Prostate gland (tissue), 2 donors: ENCODE data around the gene ADAM29. TPM values are rescaled to one million over a fixed set of nuclear protein-coding genes. Genes with fewer than 3 reads are reported as not detected.

Experiments used
- DNase-seq: peaks from one replicate; pipeline ENCODE4 v3.0.0-alpha.2; 2019; ENCODE audit warnings: low spot score
- H3K27ac ChIP-seq, 2 donors: fragments of 200-600 bp; sonication (generic); 2 replicates each; pipeline ENCODE4 v1.5.1; 2017 to 2019
- H3K27me3 ChIP-seq: fragments of 200-600 bp; sonication (generic); replicated peaks from 2 replicates; pipeline ENCODE4 v1.5.1; 2019; ENCODE audit not compliant: insufficient read depth
- H3K36me3 ChIP-seq, 2 donors: fragments of 200-600 bp; sonication (generic); 1 replicate in 1 of 2; 2 replicates in 1 of 2; pipeline versions ENCODE4 v1.5.1 to v1.8.1; 2017 to 2019
- H3K4me1 ChIP-seq: fragments of 200-600 bp; sonication (generic); replicated peaks from 2 replicates; pipeline ENCODE4 v1.5.1; 2019
- H3K4me3 ChIP-seq, 2 donors: fragments of 200-600 bp; sonication (generic); 2 replicates each; pipeline ENCODE4 v1.5.1; 2017 to 2019
- H3K9me3 ChIP-seq: fragments of 200-600 bp; sonication (generic); 2 replicates; pipeline ENCODE4 v1.5.1; 2017
- CTCF ChIP-seq, 4 experiments: fragments of 200-600 bp in 2 of 4; fragments of 450-650 bp in 2 of 4; sonication (generic) in 2 of 4; IDR thresholded peaks; 1 replicate in 3 of 4; 2 replicates in 1 of 4; pipeline ENCODE4 v1.5.1; 2016 to 2019; ENCODE audit warnings: antibody characterized with exemption in 4 of 4, mild to moderate bottlenecking in 2 of 4, moderate library complexity in 2 of 4
- POLR2A ChIP-seq: fragments of 450-650 bp; IDR thresholded peaks from one replicate; pipeline ENCODE4 v1.6.1; 2016; ENCODE audit warnings: antibody characterized with exemption, mild to moderate bottlenecking
- POLR2AphosphoS5 ChIP-seq: sonication (generic); formaldehyde crosslinking; IDR thresholded peaks from one replicate; pipeline ENCODE4 v1.6.1; 2017; ENCODE audit warnings: antibody characterized with exemption
- WGBS: methylation state at CpG from one replicate; pipeline ENCODE4 v1.1.5; 2018; 5-methylcytosine and 5-hydroxymethylcytosine counted together
- intact Hi-C: fragments of 100-400 bp; cut with DNase I; formaldehyde crosslinking; loops from one replicate; pipeline ENCODE4 v1.14.2; 2022
- total RNA-seq, 2 donors: library from RNA; depleted of rRNA; stranded (reverse); fragments of >200 nt; gene quantifications; one replicate each; pipeline ENCODE4 v1.1.0, GENCODE V29; 2016

ADAM29 gene
- total RNA-seq, 2 donors from 2014 or later, result 0.64 to 5.3 TPM

GRCh38 chr4:174873931-174874330 lies 44.2 kb upstream of the ADAM29 start:
- 56% methylated on average over 1 of the region's 1 CpG for WGBS
- no peaks in the 10 kb centered on the region for H3K27me3 ChIP-seq
- no peak for DNase-seq
- H3K27ac ChIP-seq, result no peak overlapping the region
- intact Hi-C loops, result no loop called here
- TF ChIP-seq POLR2A, result no peak
- no peak for TF ChIP-seq CTCF (IDR thresholded peaks at IDR 0.05)
- no peak for TF ChIP-seq POLR2AphosphoS5
- H3K4me3 ChIP-seq, result no peak overlapping the region
- no peaks in the 10 kb centered on the region for H3K9me3 ChIP-seq
- no peaks in the 10 kb centered on the region for H3K4me1 ChIP-seq
- no peaks in the 10 kb centered on the region for H3K36me3 ChIP-seq

GRCh38 chr4:174874898-174875297 lies 43.3 kb upstream of the ADAM29 start:
- H3K4me3 ChIP-seq, result no peak overlapping the region
- no peaks in the 10 kb centered on the region for H3K36me3 ChIP-seq
- H3K27ac ChIP-seq, result no peak overlapping the region
- no peaks in the 10 kb centered on the region for H3K4me1 ChIP-seq
- H3K9me3 ChIP-seq, result no peaks in the 10 kb centered on the region
- intact Hi-C loops, result no loop called here
- 78% methylated on average over 1 of the region's 1 CpG for WGBS
- TF ChIP-seq POLR2AphosphoS5 (no peak), CTCF (IDR thresholded peaks at IDR 0.05) (no peak), POLR2A (no peak)
- DNase-seq, result no peak
- H3K27me3 ChIP-seq, result no peaks in the 10 kb centered on the region

GRCh38 chr4:174880001-174880400 lies 38.2 kb upstream of the ADAM29 start:
- H3K9me3 ChIP-seq, result no peaks in the 10 kb centered on the region
- no peaks in the 10 kb centered on the region for H3K4me1 ChIP-seq
- intact Hi-C loops, result no loop called here
- no peaks in the 10 kb centered on the region for H3K36me3 ChIP-seq
- TF ChIP-seq CTCF (IDR thresholded peaks at IDR 0.05) (no peak), POLR2AphosphoS5 (no peak), POLR2A (no peak)
- H3K27ac ChIP-seq, result no peak overlapping the region
- no peak for DNase-seq
- no peak overlapping the region for H3K4me3 ChIP-seq
- WGBS, result 61% methylated on average over 7 of the region's 7 CpGs
- H3K27me3 ChIP-seq, result no peaks in the 10 kb centered on the region

- 74% methylated on average over 6 of the region's 6 CpGs for WGBS
- Histone ChIP-seq H3K27ac (no peak overlapping the region), H3K4me3 (no peak overlapping the region), H3K27me3 (no peaks in the 10 kb centered on the region), H3K36me3 (no peaks in the 10 kb centered on the region), H3K4me1 (no peaks in the 10 kb centered on the region), H3K9me3 (no peaks in the 10 kb centered on the region)
- DNase-seq, result no peak
- TF ChIP-seq POLR2AphosphoS5, result no peak
- no peak for TF ChIP-seq POLR2A
- no peak for TF ChIP-seq CTCF (IDR thresholded peaks at IDR 0.05)
- intact Hi-C loops, result no loop called here
Measured at GRCh38 chr4:174882317-174882992, 35.7 kb upstream of the ADAM29 start.

GRCh38 chr4:174907508-174907907 lies 10.7 kb upstream of the ADAM29 start:
- no peak overlapping the region for H3K4me3 ChIP-seq
- no peaks in the 10 kb centered on the region for H3K9me3 ChIP-seq
- H3K27me3 ChIP-seq, result no peaks in the 10 kb centered on the region
- H3K27ac ChIP-seq, result no peak overlapping the region
- intact Hi-C loops, result no loop called here
- DNase-seq, result no peak
- no peak for TF ChIP-seq CTCF (IDR thresholded peaks at IDR 0.05)
- no peak for TF ChIP-seq POLR2AphosphoS5
- no peak for TF ChIP-seq POLR2A
- no peaks in the 10 kb centered on the region for H3K4me1 ChIP-seq
- H3K36me3 ChIP-seq, result no peaks in the 10 kb centered on the region
